T-cell (primary cell): ENCODE measurements around the gene ZSCAN1. TPM values are rescaled to one million over a fixed set of nuclear protein-coding genes. Genes with fewer than 3 reads are reported as not detected.

Experiments
- ATAC-seq, 4 experiments: fragments of 200-7000 bp in 3 of 4; fragments of 150-1000 bp in 1 of 4; cut with Tn5 transposase; replicated peaks in 1 of 4; 1 replicate in 3 of 4; 2 replicates in 1 of 4; pipeline ENCODE4 v1.10.0; 2021; ENCODE audit warnings: moderate library complexity in 3 of 4, mild to moderate bottlenecking in 2 of 4, moderate number of reproducible peaks in 1 of 4
- CTCF ChIA-PET, 2 donors: fragments of 300-600 bp; sonication (Branson Sonifier 250); formaldehyde crosslinking; loops; one replicate each; lab custom pipeline; 2022; ENCODE audit warnings: antibody characterized with exemption in 2 of 2; lab: Charles Lee
- POLR2A ChIA-PET, 2 donors: fragments of 300-600 bp; sonication (Branson Sonifier 250); formaldehyde crosslinking; loops; one replicate each; lab custom pipeline; 2022; ENCODE audit warnings: antibody characterized with exemption in 2 of 2; lab: Charles Lee
- DNase-seq, 35 experiments: peaks; one replicate each; pipeline versions ENCODE4 v3.0.0 to v3.0.0-alpha.2; 2013 to 2023
- H3K27ac ChIP-seq: one replicate; pipeline ENCODE4 v1.5.1; 2013; ENCODE audit warnings: low read length
- H3K27me3 ChIP-seq, 2 experiments: replicated peaks in 1 of 2; 1 replicate in 1 of 2; 2 replicates in 1 of 2; pipeline versions ENCODE4 v1.6.1 to v1.7.0; 2013; ENCODE audit warnings: low read length in 1 of 2, mixed read lengths in 1 of 2; ENCODE audit not compliant: control insufficient read depth in 2 of 2, insufficient read depth in 2 of 2; ENCODE audit errors: extremely low read depth in 1 of 2
- H3K36me3 ChIP-seq, 2 donors: 1 replicate in 1 of 2; 2 replicates in 1 of 2; pipeline versions ENCODE4 v1.6.1 to v1.7.0; 2013; ENCODE audit warnings: low read length in 1 of 2; ENCODE audit not compliant: control insufficient read depth in 2 of 2, insufficient read depth in 1 of 2; ENCODE audit errors: extremely low read depth in 1 of 2
- H3K4me1 ChIP-seq, 2 experiments: 1 replicate in 1 of 2; 2 replicates in 1 of 2; pipeline versions ENCODE4 v1.6.1 to v1.7.0; 2013; ENCODE audit warnings: low read length in 2 of 2, mixed read lengths in 1 of 2; ENCODE audit not compliant: insufficient read depth in 2 of 2, control insufficient read depth in 1 of 2; ENCODE audit errors: extremely low read depth in 1 of 2
- H3K4me3 ChIP-seq, 2 donors: 1 replicate in 1 of 2; 2 replicates in 1 of 2; pipeline versions ENCODE4 v1.5.1 to v1.7.0; 2013; ENCODE audit warnings: mild to moderate bottlenecking in 2 of 2, low read length in 1 of 2, moderate library complexity in 1 of 2; ENCODE audit not compliant: control insufficient read depth in 1 of 2; ENCODE audit errors: extremely low read depth in 1 of 2
- H3K9me3 ChIP-seq: 2 replicates; pipeline ENCODE4 v1.7.0; 2013
- H3K27ac Mint-ChIP-seq, 2 donors: one replicate each; pipeline ENCODE4 v1.8.0; 2020 to 2021; ENCODE audit warnings: mild to moderate bottlenecking in 2 of 2, mixed read lengths in 2 of 2
- H3K27me3 Mint-ChIP-seq, 2 donors: one replicate each; pipeline ENCODE4 v1.8.0; 2021 to 2022; ENCODE audit warnings: mixed read lengths in 2 of 2
- H3K36me3 Mint-ChIP-seq: one replicate; pipeline ENCODE4 v1.8.0; 2021; ENCODE audit warnings: mixed read lengths
- H3K4me1 Mint-ChIP-seq, 3 donors: one replicate each; pipeline ENCODE4 v1.8.0; 2020 to 2022; ENCODE audit warnings: mixed read lengths in 3 of 3, mild to moderate bottlenecking in 1 of 3
- H3K4me3 Mint-ChIP-seq, 3 donors: one replicate each; pipeline ENCODE4 v1.8.0; 2020 to 2022; ENCODE audit warnings: mild to moderate bottlenecking in 3 of 3, mixed read lengths in 3 of 3, moderate library complexity in 3 of 3
- H3K9me3 Mint-ChIP-seq, 3 donors: one replicate each; pipeline ENCODE4 v1.8.0; 2020 to 2022; ENCODE audit warnings: mixed read lengths in 3 of 3
- WGBS: methylation state at CpG from one replicate; pipeline ENCODE4 v1.1.5; 2013; ENCODE audit warnings: missing lambda C conversion rate; ENCODE audit not compliant: insufficient coverage; 5-methylcytosine and 5-hydroxymethylcytosine counted together
- total RNA-seq, 35 experiments: library from RNA in 6 of 35; stranded (reverse) in 6 of 35; fragments of 120-200 nt in 1 of 35; gene quantifications; one replicate each; pipeline versions ENCODE4 v1.2.1 to v1.2.4 and lab custom pipeline; 2013 to 2026

Gene ZSCAN1
- total RNA-seq, 5 donors from 2014 or later (not counting 1 experiment from before 2014, with no cell fraction given): not detected

DNA sequence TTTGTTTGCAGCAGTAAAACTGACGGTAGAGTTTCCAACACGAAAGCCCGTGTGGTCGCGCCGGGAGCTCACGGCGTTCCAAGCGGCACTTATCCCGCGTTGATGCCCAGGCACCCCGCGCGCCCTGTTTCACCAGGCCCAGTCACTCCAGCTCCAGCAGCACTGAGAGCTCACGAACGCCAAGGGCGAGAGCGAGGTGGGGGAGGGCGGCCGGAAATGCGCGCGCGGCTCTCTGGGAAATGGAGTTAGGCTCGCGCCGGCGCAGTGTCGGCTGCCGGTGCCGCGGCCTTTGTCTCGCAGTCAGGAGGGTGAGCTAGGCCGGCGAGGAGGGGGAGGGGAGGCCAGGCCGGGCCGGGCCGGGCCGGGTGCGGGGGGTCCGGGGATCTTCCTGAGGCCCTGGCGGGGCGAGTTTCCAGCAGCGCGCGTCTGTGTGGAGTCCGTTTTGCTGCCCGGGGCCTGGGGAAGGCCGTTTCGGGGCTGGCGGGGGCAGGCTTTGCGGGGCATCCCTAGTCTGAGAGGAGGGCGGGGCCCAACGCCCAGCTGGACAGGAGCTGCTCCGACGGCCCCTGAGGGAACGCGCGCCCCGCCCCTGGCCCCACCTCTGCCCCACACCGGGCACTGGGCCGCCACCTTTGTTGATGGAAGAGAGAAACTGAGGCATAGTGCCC, 25.3 kb downstream of the ZSCAN1 start, which contains the start of gene ZNF135:
Gene ZNF135, plus strand, starts transcription at position 280 of the 668 bp plus-strand sequence. CDS start 721 bp downstream, outside the sequence.
- DNase-seq (peak in 34 of 35 experiments; percentile 7 to 80 (median 60)), ATAC-seq (peak; percentile 83 to 96 (median 88))
- Histone ChIP-seq H3K27me3 (peaks cover 0 to 56% of the 10 kb centered on the region in 2 experiments), H3K27ac (no peak within 1 kb of the TSS), H3K9me3 (no peaks in the 10 kb centered on the region), H3K4me1 (peaks cover 0 to 14% of the 10 kb centered on the region in 2 experiments), H3K4me3 (peak within 1 kb of the TSS; percentile 33 to 72), H3K36me3 (no peaks in the 10 kb centered on the region)
- H3K27me3 Mint-ChIP-seq: peaks cover 16 to 31% of the 10 kb centered on the region in 2 donors
- ChIA-PET POLR2A (interaction anchor here (0.6 kb wide), 4 partner anchors 42 to 210 kb away, joined by 3 to 8 read pairs (median 4); partner anchors contain the start of gene ZNF587 (in 1 of the 2)), CTCF (no interaction called here)
- WGBS: 12% methylated on average over 56 of the region's 62 CpGs
- H3K36me3 Mint-ChIP-seq: peaks cover 34% of the 10 kb centered on the region
- peak within 1 kb of the TSS; percentile 66 to 68 for H3K27ac Mint-ChIP-seq
- H3K9me3 Mint-ChIP-seq: peaks cover 11 to 41% (median 35%) of the 10 kb centered on the region in 3 donors
- peaks cover 5 to 9% (median 8%) of the 10 kb centered on the region in 3 donors for H3K4me1 Mint-ChIP-seq
- peak within 1 kb of the TSS; percentile 77 to 79 (median 79) for H3K4me3 Mint-ChIP-seq

GRCh38 chr19:58059671-58060078, 25.9 kb downstream of the ZSCAN1 start:
- Histone ChIP-seq H3K27me3 (peaks cover 0 to 52% of the 10 kb centered on the region in 2 experiments), H3K4me3 (peak overlapping the region; percentile 33 to 72), H3K9me3 (no peaks in the 10 kb centered on the region), H3K4me1 (peaks cover 0 to 14% of the 10 kb centered on the region in 2 experiments), H3K36me3 (no peaks in the 10 kb centered on the region), H3K27ac (no peak overlapping the region)
- Mint-ChIP-seq H3K4me3 (peak overlapping the region; percentile 36 to 79 (median 49)), H3K27ac (no peak overlapping the region), H3K27me3 (peaks cover 13 to 31% of the 10 kb centered on the region in 2 donors), H3K9me3 (peaks cover 11 to 40% (median 34%) of the 10 kb centered on the region in 3 donors), H3K36me3 (peaks cover 36% of the 10 kb centered on the region), H3K4me1 (peaks cover 5 to 9% (median 8%) of the 10 kb centered on the region in 3 donors)
- peak in 1 of 35 experiments; percentile 8 for DNase-seq
- no peak for ATAC-seq
- ChIA-PET CTCF (no interaction called here), POLR2A (interaction anchor here (0.6 kb wide), 2 partner anchors 42 to 210 kb away, joined by 3 read pairs; partner anchors contain the start of gene ZNF587 (in 1 of the 2))
- WGBS: 46% methylated on average over 27 of the region's 28 CpGs

DNA sequence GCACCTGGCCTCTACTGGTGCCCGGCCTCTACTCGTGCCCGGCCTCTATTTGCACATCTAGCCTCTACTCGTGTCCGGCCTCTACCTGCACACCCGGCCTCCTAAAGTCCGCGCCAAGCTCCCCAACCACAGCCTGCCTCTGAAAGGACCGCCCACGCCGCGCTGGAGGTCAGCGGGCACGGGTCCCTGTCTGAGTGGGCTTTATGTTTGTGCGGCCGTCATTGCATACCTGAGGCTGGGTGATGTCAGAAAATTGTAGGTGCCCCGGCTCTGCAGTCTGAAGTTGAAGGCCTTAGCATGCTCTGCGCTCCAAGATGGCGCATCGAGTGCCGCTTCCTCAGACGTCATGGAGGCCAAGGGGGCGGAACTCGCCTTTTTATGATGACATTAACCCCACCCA, 26.4 kb downstream of the ZSCAN1 start:
- peak overlapping the region; percentile 36 to 79 (median 49) for H3K4me3 Mint-ChIP-seq
- H3K27me3 Mint-ChIP-seq: peaks cover 10 to 29% of the 10 kb centered on the region in 2 donors
- Histone ChIP-seq H3K4me1 (peaks cover 0 to 14% of the 10 kb centered on the region in 2 experiments), H3K9me3 (no peaks in the 10 kb centered on the region), H3K4me3 (no peak overlapping the region), H3K36me3 (no peaks in the 10 kb centered on the region), H3K27me3 (peaks cover 0 to 46% of the 10 kb centered on the region in 2 experiments), H3K27ac (no peak overlapping the region)
- peaks cover 5 to 8% (median 8%) of the 10 kb centered on the region in 3 donors for H3K4me1 Mint-ChIP-seq
- ATAC-seq: no peak
- CTCF ChIA-PET: no interaction called here
- DNase-seq: no peak
- 99% methylated on average over 9 of the region's 24 CpGs for WGBS
- H3K27ac Mint-ChIP-seq: no peak overlapping the region
- peaks cover 10 to 42% (median 35%) of the 10 kb centered on the region in 3 donors for H3K9me3 Mint-ChIP-seq
- peaks cover 41% of the 10 kb centered on the region for H3K36me3 Mint-ChIP-seq
- POLR2A ChIA-PET: no interaction called here

DNA sequence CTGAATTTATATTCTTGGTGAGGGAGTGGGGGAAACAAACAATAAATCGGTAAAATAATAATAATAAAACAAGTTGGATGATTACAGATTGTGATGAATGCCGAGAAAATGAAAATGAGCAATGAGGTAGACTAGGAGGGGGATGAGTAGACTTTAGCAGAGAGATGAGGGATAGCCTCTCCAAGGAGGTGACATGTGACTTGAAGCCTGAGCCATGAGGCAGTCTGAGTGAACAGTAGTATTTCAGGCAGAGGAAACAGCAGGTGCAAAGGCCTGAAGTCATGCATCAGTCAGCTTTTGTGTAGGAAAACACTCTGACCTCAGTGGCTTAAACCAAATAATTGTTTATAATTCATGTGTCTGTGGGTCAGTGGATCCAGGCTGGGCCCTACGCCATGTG, 29.9 kb downstream of the ZSCAN1 start:
- H3K4me1 Mint-ChIP-seq: peaks cover 3 to 6% (median 4%) of the 10 kb centered on the region in 3 donors

DNA sequence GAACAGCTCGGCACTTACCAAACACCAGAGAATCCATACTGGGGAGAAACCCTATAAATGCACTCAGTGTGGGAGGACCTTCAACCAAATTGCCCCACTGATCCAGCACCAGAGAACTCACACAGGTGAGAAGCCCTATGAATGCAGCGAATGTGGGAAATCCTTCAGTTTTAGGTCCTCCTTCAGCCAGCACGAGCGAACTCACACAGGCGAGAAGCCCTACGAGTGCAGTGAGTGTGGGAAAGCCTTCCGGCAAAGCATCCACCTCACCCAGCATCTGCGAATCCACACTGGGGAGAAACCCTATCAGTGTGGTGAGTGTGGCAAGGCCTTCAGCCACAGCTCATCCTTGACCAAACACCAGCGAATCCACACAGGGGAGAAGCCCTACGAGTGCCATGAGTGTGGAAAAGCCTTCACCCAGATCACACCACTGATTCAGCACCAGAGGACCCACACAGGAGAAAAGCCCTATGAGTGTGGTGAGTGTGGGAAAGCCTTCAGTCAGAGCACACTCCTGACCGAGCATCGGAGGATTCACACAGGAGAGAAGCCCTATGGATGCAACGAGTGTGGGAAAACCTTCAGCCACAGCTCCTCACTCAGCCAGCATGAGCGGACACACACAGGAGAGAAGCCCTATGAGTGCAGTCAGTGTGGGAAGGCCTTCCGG, 33.6 kb downstream of the ZSCAN1 start:
- WGBS: 92% methylated on average over 7 of the region's 15 CpGs
- Mint-ChIP-seq H3K4me1 (no peaks in the 10 kb centered on the region), H3K9me3 (peaks cover 23 to 65% (median 54%) of the 10 kb centered on the region in 3 donors), H3K27ac (no peak overlapping the region), H3K4me3 (no peak overlapping the region), H3K36me3 (peaks cover 54% of the 10 kb centered on the region), H3K27me3 (no peaks in the 10 kb centered on the region)
- Histone ChIP-seq H3K4me1 (no peaks in the 10 kb centered on the region), H3K36me3 (no peaks in the 10 kb centered on the region), H3K9me3 (peaks cover 3% of the 10 kb centered on the region), H3K4me3 (no peak overlapping the region), H3K27me3 (no peaks in the 10 kb centered on the region), H3K27ac (no peak overlapping the region)
- DNase-seq: no peak
- ChIA-PET POLR2A (no interaction called here), CTCF (no interaction called here)
- ATAC-seq: no peak

More for the DNA sequence above, 29.9 kb downstream of the ZSCAN1 start:
- Histone ChIP-seq H3K27ac (no peak overlapping the region), H3K4me3 (no peak overlapping the region), H3K4me1 (peaks cover 0 to 13% of the 10 kb centered on the region in 2 experiments), H3K27me3 (peaks cover 0 to 21% of the 10 kb centered on the region in 2 experiments), H3K36me3 (no peaks in the 10 kb centered on the region), H3K9me3 (peaks cover 3% of the 10 kb centered on the region)
- ATAC-seq (no peak), DNase-seq (no peak)
- H3K27ac Mint-ChIP-seq: no peak overlapping the region
- peaks cover 22 to 57% (median 50%) of the 10 kb centered on the region in 3 donors for H3K9me3 Mint-ChIP-seq
- ChIA-PET CTCF (no interaction called here), POLR2A (no interaction called here)
- peaks cover 0 to 10% of the 10 kb centered on the region in 2 donors for H3K27me3 Mint-ChIP-seq
- no CpG with 5 or more reads among the region's 3 CpGs for WGBS
- no peak overlapping the region for H3K4me3 Mint-ChIP-seq
- peaks cover 50% of the 10 kb centered on the region for H3K36me3 Mint-ChIP-seq

- Histone ChIP-seq H3K27me3 (no peaks in the 10 kb centered on the region), H3K9me3 (peaks cover 5% of the 10 kb centered on the region), H3K36me3 (peaks cover 0 to 4% of the 10 kb centered on the region in 2 donors), H3K27ac (no peak overlapping the region), H3K4me1 (no peaks in the 10 kb centered on the region), H3K4me3 (no peak overlapping the region)
- Mint-ChIP-seq H3K4me1 (no peaks in the 10 kb centered on the region), H3K9me3 (peaks cover 6 to 38% (median 31%) of the 10 kb centered on the region in 3 donors), H3K36me3 (peaks cover 21% of the 10 kb centered on the region), H3K4me3 (no peak overlapping the region), H3K27ac (no peak overlapping the region), H3K27me3 (no peaks in the 10 kb centered on the region)
- ATAC-seq (no peak), DNase-seq (no peak)
- 83% methylated on average over 6 of the region's 10 CpGs for WGBS
- ChIA-PET POLR2A (no interaction called here), CTCF (interaction anchor here in 1 of 2 donors (0.7 kb wide), 1 partner anchor 381 kb away, joined by 9 read pairs; no protein-coding TSS in a partner anchor)
Observed at GRCh38 chr19:58079792-58080191, 46.0 kb downstream of the ZSCAN1 start.
